Breast epithelium (tissue), 3 donors: Measurements from ENCODE around the gene GLI3.

Experiments used
- POLR2A ChIP-seq: fragments of 450-650 bp; IDR thresholded peaks from one replicate; pipeline ENCODE4 v1.6.1; 2016; ENCODE audit warnings: antibody characterized with exemption, mild to moderate bottlenecking, moderate library complexity
- POLR2AphosphoS5 ChIP-seq, 3 donors: sonication (generic); formaldehyde crosslinking; IDR thresholded peaks; one replicate each; pipeline ENCODE4 v1.6.1; 2017; ENCODE audit warnings: antibody characterized with exemption in 3 of 3
- TF ChIP-seq, protein P1 (sequence below), 3 donors: fragments of 450-650 bp; IDR thresholded peaks; one replicate each; pipeline ENCODE4 v1.5.1; 2016 to 2017; ENCODE audit warnings: antibody characterized with exemption in 3 of 3, mild to moderate bottlenecking in 3 of 3, moderate library complexity in 3 of 3

DNA sequence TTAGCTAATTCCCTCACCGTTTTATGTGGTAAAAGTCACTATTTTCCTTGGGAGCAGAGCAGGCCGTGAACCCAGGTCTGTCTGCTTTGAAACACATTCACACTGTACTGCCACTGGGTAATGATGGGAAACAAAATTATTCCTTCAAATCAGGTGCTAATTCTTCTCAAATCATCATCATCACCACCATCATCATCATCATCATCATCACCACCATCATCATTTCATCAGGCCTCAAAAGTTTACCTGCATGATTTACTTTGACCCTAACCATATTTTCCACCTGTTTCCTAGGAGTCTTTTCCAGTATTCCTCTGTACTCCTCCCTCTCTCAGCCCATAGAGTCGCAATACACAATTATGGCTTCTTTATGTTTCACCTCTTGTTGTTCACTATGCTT, 220.5 kb downstream of the GLI3 start:
- TF ChIP-seq, protein P1, sequence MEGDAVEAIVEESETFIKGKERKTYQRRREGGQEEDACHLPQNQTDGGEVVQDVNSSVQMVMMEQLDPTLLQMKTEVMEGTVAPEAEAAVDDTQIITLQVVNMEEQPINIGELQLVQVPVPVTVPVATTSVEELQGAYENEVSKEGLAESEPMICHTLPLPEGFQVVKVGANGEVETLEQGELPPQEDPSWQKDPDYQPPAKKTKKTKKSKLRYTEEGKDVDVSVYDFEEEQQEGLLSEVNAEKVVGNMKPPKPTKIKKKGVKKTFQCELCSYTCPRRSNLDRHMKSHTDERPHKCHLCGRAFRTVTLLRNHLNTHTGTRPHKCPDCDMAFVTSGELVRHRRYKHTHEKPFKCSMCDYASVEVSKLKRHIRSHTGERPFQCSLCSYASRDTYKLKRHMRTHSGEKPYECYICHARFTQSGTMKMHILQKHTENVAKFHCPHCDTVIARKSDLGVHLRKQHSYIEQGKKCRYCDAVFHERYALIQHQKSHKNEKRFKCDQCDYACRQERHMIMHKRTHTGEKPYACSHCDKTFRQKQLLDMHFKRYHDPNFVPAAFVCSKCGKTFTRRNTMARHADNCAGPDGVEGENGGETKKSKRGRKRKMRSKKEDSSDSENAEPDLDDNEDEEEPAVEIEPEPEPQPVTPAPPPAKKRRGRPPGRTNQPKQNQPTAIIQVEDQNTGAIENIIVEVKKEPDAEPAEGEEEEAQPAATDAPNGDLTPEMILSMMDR (IDR thresholded peaks at IDR 0.05): no peak
- no peak for TF ChIP-seq POLR2A
- TF ChIP-seq POLR2AphosphoS5 (IDR thresholded peaks at IDR 0.05): no peak
